GM19023 (cell line): Measurements from ENCODE around the gene GREB1L.
"Not testable (repeated sequence)": the region's sequence is repeated elsewhere in the genome, so short reads cannot be mapped to it uniquely, and the experiment has no call there.

ENCODE experiments used
- ATAC-seq: cut with Tn5 transposase; IDR thresholded peaks from one replicate; pipeline ENCODE4 v1.9.1; 2021; ENCODE audit warnings: mild to moderate bottlenecking, moderate library complexity; ENCODE audit not compliant: unreplicated experiment

GREB1L gene

DNA sequence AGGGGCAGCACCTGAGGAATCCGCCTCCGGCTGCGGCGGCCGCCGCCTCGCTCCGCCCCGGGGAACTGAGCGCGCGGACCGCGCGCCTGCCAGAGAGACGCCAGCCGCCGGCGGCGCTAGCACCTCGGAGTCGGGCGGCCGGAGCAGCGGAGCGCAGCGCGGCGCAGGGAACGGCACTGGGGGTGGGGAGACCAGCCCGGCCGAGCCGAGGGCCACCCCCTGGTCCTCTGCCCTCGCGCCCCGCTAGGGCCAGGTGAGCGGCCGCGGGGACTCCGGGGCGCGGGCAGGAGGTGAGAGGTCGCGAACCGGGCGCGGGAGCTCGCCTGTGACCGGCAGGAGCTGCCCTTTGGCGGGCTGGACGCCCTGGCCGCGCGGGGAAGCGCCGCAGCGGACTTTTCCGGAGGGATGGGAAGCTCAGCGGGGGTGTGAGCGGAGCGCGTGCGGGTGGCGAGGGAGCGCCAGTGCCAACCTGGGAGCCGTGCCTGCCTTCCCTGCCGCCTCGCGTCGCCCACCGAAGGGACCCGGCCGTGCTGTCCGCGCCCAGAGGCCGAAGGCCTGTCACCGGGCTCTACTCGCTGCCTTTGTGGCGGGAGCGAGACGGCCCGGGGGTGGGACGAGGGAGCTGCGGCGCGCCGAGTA lies at the start of gene GREB1L:
TSS of gene GREB1L (plus strand) at position 92 of the 639 bp plus-strand sequence. CDS start 141,287 bp downstream, outside the sequence.
- no peak for ATAC-seq

DNA sequence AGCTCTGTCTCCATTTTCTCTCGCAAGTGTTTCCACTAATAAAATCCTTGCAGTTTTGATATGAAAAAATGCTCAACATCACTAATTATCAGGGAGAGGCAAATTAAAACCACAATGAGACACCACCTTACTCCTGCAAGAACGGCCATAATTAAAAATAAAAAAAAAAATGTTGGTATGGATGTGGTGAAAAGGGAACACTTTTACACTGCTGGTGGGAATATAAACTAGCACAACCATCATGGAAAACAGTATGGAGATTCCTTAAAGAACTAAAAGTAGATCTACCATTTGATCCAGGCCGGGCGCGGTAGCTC lies 49.8 kb upstream of the GREB1L start:
- ATAC-seq, result no peak

DNA sequence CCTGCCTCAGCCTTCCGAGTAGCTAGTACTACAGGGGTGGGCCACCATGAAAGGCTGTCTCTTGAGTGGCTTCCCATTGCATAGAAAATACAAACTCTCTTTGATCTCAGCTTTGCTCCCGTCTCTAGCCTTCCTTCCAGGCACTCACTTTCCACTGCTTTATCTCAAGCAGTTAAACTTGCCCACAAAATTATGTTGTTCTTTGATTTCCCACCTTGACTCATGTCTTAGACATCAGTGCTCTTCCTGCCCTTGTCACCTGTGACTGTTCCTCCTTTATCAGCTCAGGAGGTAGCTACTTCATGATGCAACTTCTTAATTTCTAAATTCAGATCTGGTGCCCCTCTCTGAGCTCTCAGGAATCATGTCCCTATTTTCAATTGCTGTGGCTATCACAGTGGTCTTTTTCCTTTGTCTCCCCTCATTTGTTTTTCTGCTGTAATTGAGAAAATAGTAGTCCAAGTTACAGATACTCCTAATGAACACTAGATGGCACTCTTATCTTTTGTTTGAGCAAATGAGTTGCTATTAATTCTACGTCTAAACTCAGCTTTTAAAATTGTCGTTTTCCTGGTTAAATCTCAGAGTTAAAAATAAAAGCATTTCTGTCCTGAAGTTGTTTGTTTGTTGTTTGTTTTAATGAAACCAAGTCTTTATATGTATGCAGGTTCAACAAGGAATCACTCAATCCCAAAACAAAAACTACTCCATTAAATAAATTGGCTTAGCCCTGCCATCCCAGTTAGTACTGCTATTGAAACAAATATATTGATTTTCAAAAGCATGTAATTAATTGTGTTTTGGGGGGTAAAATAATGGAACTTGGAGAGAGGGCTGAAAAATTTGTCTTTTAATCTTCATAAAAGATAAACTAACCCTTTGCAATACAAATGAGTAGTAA lies 46.9 kb upstream of the GREB1L start:
- no peak for ATAC-seq

DNA sequence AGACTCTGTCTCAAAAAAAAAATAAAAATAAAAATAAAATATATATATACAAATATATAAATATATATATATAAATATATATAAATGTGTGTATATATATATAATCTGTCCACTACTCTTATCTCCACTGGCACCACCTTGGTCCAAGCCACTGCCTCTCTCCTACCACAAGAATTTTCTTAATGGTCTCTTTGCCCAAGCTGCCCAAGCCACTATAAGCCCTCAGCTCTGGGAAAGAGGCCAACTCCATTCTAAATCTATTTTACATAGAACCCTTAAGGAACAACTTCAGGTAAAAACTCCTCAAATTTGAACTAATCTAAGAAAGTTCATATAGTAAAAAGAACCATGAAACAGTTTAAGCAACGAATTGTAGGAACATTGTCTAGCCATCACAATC lies 45.6 kb upstream of the GREB1L start:
- no peak for ATAC-seq

DNA sequence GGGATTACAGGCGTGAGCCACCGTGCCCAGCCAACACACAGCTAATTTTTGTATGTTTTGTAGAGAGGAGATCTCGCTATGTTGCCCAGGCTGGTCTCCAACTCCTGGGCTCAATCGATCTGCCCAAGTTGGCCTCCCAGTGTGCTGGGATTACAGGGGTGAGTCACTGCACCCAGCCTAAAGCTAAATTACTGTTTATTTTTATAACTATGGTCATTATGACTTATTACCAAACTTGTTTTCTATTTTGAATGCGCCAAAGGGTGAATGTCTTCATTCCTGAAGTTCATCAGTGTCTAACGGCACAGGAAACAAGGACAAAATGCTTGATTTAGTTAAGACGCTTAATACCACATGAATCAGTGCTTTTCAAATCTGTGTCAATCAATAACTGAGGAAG lies 38.9 kb upstream of the GREB1L start:
- no peak for ATAC-seq

DNA sequence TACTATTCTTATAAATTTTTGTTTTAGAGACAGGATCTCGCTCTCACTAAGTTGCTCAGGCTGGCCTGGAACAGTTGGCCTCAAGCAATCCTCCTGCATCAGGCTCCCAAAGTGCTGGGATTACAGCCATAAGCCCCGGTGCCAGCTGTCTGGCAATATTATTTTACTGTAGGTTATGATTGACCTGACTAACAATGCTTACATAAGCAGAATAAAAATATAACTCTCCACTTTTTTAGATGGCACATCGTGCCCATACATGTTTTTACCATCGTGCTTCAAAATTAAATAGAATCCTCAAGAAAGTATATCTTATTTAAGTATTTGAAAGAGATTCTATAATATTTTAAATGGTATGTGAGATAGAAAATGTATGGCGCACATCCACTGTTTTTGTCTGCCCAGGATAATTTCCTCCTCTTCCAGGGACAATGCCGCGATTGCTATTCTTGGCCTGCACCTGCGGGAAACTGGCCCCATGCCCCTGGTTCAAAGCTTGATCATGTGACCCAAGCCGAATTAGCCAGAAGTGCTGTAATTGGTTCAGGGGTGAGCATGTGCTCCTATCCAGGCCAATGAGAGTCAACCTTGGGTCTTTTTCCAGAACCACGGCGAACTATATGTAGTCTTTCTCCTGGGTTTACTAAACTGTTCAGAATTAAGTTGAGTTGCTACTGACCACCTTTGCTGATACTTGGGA lies 38.3 kb upstream of the GREB1L start:
- no peak for ATAC-seq

DNA sequence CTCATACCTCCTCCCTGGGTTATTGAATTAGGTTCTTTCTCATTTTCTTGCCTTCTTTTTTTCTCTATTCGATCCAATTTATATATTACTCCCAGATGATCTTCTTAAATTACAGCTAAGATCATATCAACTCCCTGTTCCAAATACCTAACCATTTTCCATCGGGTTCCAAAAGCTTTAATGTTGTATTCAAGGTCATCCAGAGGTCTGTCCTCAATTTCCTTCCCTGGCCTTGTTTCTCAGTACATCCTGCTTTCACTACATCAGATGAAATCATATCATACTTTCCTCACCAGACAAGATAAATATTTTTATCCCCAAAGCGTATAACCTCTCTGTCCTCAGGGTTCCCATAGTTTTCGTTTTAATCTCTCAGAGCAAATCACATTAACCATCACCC lies 36.3 kb upstream of the GREB1L start:
- ATAC-seq, result no peak

DNA sequence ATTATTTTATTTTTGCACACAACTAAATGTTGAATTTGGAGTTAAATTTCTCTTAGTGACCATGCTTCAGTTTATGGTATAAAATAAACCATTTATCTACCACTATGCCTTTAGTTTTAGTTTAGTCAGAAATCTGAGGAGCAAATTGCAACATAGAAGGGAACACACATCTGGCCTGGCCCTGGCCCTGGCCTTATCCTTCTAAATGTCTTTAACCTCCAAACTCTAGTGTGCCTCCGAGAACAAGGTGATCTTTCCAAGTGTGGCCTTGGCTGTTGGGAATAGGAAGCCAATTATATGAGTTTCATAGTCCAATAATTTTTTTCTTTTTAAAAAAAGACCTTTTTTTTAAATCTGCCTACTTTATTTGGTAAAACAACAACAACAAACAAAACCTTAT lies 31.8 kb upstream of the GREB1L start:
- ATAC-seq, result no peak

DNA sequence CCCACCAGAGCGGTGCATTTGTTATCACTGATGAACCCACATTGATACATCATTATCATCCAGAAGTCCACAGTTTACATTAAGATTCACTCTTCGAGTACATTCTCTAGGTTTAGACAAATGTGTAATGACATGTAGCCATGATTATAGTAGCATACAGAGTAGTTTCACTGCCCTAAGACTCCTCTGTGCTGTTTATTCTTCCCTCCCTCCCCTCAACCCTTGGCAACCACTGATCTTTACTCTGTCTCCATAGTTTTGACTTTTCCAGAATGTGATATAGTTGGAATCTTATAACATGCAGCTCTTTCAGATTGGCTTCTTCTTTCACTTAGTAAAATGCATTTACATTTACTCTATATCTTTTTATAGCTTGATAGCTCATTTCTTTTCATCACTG lies 31.2 kb upstream of the GREB1L start:
- no peak for ATAC-seq

DNA sequence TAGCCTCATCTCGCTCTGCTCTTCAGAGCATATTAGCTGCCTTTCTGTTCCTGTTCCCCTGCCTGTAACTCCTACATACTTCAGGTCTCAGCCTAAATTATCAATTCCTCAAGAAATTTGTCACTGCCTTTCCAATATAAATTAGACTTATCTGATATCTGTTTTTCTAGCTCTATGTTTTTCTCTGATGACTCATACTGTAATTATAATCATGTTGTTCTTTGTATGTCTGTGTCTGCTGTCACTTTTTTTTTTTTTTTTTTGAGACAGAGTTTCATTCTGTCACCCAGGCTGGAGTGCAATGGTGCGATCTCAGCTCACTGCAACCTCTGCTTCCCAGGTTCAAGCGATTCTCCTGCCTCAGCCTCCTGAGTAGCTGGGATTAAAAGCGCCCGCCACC lies 27.6 kb upstream of the GREB1L start:
- not testable (repeated sequence) for ATAC-seq

DNA sequence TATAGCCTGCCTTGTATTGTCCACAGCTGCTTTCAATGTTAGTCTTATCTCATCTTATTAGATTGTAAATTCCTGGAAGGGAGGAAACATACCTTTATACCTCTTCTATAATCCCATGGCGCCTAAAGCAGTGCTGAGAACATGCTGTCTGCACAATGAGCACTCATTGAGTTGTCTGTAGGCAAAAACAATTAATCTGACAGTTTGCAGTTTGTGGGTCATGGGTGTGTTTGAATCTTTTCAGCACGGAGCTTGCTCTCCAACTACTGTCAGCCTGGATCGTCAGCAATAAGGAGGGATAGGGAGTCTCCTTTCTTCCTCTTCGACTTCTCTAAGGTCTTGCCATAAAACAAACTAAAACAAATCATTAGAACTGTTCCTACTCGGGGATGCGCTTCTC lies 26.5 kb upstream of the GREB1L start:
- ATAC-seq, result no peak

DNA sequence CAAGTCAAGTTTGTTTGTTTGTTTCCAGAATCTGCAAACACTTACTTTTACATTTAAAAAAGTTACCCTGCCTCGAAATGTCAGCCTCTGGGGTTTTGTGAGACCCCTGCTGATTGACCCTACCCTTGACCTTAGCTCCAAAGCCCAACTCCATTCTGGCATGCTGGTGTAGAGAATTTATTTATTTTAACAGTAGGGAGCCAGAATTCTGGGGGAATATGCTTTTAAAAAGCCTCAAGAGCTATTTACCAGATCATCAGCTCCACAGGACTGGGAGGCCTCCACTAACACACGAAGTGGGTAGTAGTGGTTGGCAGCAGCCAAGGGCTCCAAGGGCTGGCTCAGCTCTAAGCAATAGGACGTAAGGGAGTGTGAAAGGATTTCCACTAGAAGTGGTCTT lies 23.2 kb upstream of the GREB1L start:
- no peak for ATAC-seq

DNA sequence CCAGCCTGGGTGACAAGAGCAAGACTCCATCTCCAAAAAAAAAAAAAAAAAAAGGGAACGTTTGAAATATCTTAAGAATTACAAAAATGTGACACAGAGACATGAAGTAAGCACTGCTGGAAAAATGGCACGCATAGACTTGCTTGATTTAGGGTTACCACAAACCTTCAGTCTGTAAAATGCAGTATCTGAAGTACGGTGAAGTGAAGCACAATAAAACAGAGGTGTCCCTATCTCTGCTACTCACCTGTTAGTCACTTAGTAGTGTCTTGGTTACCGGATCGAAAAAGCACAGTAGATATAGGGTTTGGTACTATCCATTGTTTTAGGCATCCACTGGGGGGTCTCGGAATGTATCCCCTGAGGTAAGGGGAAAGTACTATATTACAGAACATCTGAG lies 11.6 kb upstream of the GREB1L start:
- no peak for ATAC-seq

DNA sequence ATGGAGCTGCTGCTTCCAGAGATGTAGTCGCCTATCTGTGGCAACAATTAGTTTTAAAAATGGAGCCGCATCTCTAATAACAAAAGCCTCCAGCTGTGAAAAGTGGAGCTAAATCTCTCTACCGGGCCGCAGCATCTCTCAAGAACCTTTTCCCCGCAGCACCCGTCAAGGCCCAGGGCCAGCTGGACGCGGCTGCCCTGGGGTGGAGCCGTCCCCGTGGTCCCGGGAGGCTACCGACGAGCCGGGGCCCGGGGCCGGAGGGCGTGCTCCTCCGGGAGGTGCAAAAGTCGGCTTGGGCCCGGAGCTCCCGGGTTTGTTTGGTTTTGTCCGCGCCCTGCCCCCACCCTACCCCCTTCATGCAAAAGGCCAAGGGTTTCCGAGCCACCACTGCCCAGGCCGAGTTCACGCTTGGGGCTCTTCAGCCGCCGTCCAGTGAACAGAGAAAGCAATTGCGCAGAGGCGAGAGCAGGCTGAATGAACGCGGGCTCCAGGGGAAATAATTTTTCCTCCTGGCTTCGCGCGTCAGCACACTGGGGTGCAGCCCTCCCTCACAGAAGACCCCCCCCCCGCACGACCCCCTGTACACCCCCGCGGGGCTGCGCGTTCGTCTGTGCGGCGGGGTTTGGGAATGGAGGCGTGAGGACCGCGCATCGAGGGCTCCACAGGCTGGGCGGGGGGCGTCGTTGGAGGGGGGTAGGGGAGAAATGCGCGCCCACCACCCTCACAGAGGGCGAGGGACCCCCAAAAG lies 557 bp upstream of the GREB1L start:
- no peak for ATAC-seq

DNA sequence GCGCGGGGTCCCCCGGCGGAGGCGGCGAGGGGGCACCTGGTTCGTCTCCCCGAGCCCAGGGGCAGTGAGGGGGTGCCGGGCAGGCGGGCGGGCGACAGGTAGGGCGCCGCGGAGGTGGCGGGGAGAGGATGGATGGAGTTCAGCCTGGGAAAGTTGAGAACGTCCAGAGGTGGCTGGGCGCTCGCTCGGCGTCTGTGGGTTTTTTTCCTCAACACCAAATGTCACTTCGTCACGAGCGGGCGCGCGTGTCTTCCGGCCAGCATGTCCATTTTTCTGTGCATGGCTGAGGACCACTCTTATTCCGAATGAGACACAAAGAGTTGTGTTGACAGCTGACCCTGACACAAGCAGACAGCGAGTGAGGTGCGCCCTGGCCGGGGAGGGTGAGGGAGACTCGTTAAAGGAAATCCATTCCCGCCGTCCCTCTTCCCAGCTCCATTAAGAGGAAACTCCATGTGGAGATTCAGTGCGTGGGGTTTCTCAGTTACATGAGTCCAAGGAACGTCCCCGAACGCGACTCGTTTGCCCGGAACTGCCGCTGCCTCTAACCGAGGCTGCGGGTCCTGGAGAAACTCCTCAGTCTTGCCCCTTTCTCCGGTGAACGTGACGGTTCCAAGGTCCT lies 859 bp downstream of the GREB1L start:
- ATAC-seq, result no peak

DNA sequence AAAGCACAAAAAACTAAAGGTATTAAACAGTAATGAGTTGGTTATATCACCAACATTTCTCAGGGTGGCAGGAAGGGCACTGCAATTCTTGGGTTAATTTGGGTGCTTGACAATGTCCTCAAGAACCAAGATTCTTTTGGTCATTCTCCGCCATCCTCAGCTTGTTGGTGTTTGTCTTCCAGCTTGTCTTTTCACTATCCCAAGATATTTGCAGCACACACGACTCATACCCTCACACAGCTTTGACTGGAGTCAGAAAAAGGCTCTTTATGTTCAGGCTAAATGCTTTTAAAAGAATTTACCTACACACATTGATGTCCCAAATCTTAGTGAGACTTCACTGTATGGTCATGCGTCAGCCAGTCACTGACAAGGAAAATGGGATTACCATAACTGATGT lies 12.5 kb downstream of the GREB1L start:
- ATAC-seq, result no peak

DNA sequence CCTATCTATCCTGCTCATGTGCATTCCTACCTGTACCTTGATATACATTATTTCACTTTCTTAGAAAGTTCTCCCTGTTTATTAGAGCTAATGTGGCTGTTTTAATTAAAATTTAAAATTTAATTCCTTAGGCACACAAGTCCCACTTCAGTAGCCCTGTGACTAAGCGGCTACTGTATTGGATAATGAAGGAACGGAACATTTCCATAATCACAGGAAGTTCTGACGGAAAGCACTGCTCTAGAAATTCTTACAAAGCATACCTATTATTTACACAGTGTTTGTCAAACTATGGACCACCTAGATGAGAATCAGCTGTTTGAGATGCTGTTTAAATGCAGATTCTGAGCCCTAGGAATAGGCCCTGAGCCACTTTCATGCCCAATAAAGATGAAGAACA lies 13.2 kb downstream of the GREB1L start:
- ATAC-seq, result no peak

DNA sequence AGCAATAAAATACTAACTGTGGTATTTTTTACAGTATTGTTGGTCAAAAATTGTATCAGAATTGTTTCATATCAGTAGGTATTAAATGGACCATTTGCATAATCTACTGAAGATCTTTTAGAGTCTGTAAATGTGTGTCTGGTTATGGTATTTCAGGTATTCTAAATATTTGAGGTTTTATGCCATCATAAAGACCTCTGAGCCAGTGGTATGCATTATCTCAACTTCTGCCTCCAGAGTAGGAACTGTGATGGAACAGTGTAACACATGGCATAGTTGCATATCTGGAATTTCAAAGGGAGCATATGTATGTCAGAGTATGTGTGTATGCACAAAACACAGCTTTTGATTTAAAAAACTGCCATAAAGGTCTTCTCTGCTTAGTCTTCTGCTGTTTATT lies 15.4 kb downstream of the GREB1L start:
- ATAC-seq, result no peak

DNA sequence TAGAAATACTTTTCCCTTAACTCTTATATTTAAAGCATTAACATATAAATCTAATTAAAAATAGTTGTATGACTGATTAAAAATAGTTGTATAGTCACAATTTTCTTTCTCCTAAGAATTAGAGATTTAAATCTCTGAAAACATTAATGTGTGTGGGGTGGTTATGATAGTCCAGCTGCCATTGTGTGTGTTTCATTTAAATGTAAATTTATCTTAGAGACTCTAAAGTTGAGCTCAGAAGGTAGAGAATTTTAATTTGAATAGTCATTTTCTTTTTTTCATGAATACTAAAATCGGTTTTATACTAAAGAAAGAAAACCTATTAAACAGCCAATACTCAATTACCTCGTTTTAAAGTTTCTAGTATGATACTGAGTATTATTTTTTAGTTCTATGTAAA lies 18.6 kb downstream of the GREB1L start:
- ATAC-seq, result no peak

DNA sequence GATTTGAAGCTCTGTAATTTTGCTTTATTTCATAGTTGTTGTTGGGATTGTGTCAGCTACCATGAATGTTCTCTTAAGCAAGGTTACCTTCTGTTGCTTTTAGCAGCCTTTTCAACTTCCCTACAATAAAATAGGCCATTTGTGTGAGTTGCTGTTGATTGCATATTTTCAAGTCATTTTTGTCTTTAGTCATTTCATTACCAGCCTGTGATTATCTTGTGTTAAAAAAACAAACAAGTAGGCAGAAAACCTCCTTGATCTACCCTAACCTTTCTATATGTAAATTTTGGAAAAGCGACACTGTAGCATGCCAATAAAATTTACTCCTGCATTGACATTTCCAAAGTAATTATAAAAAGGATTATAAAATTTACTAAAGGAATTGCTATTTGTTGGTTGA lies 19.3 kb downstream of the GREB1L start:
- no peak for ATAC-seq

DNA sequence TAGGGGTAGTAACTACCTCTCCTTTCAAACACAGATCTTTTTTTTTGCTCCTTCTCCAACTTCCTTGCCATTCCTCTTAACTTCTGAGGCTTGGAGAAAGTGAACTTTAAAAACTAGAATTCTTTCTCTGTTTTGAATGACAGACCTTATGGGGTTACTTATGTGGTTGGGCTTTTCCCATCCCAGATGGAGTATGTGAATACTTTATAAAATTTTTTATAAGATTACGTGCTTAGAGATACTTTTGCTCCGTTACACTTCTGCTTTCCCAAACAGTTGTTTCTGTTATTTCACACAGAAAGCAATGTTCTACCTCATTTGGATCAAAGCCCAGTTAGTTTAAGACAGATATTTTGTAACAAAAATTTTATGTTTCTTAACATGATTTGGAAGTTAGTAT lies 20.2 kb downstream of the GREB1L start:
- no peak for ATAC-seq
